Stimulated activated CD8-positive, alpha-beta memory T cell treated with anti-CD3 and anti-CD28 coated beads, Interleukin-12 subunit alpha, Interleukin-12 subunit beta, amount 100 ng/mL, for 1 hour (primary cell): Measurements from ENCODE around the gene ZBTB20.
A peak's percentile ranks its signal among the peaks of the same experiment; 100 is the strongest.

Experiments
- DNase-seq: peaks from one replicate; pipeline ENCODE4 v3.0.0-alpha.2; 2020; ENCODE audit warnings: low read depth

The ZBTB20 gene

GRCh38 chr3:114328345-114328744 is 818.7 kb downstream of the ZBTB20 start:
- no peak for DNase-seq

GRCh38 chr3:114327665-114328064 is 819.4 kb downstream of the ZBTB20 start:
- no peak for DNase-seq

- DNase-seq, result no peak
Observed at GRCh38 chr3:114323546-114324254, 823.4 kb downstream of the ZBTB20 start.

GRCh38 chr3:114320246-114320645 is 826.8 kb downstream of the ZBTB20 start:
- DNase-seq, result no peak

- no peak for DNase-seq
Observed at GRCh38 chr3:114319453-114319852, 827.6 kb downstream of the ZBTB20 start.

- DNase-seq, result no peak
Observed at GRCh38 chr3:114318295-114318694, 828.8 kb downstream of the ZBTB20 start.

GRCh38 chr3:114314282-114314681 is 832.8 kb downstream of the ZBTB20 start:
- DNase-seq, result no peak

- DNase-seq, result no peak
Observed at GRCh38 chr3:114313426-114313825, 833.7 kb downstream of the ZBTB20 start.

GRCh38 chr3:114310695-114311094 is 836.4 kb downstream of the ZBTB20 start:
- DNase-seq, result no peak

GRCh38 chr3:114308830-114309229 is 838.3 kb downstream of the ZBTB20 start:
- peak; percentile 40 for DNase-seq

- DNase-seq, result no peak
Observed at GRCh38 chr3:114308377-114308776, 838.7 kb downstream of the ZBTB20 start.

GRCh38 chr3:114307832-114308231 is 839.3 kb downstream of the ZBTB20 start:
- no peak for DNase-seq

GRCh38 chr3:114307222-114307830 is 839.8 kb downstream of the ZBTB20 start:
- no peak for DNase-seq

GRCh38 chr3:114299941-114300624 is 847.0 kb downstream of the ZBTB20 start:
- no peak for DNase-seq

GRCh38 chr3:114299421-114299820 is 847.7 kb downstream of the ZBTB20 start:
- DNase-seq, result no peak

GRCh38 chr3:114295946-114296345 is 851.1 kb downstream of the ZBTB20 start:
- no peak for DNase-seq

- no peak for DNase-seq
Observed at GRCh38 chr3:114294940-114295480, 852.1 kb downstream of the ZBTB20 start.

- no peak for DNase-seq
Observed at GRCh38 chr3:114293838-114294535, 853.1 kb downstream of the ZBTB20 start, which contains the start of gene TIGIT. TSS of gene TIGIT (plus strand) at chr3:114294028. CDS start at chr3:114294062, 34 bp downstream.

- DNase-seq, result peak; percentile 85
Observed at GRCh38 chr3:114290911-114291901, 855.9 kb downstream of the ZBTB20 start.

GRCh38 chr3:114286266-114286665 is 860.8 kb downstream of the ZBTB20 start:
- no peak for DNase-seq

- DNase-seq, result no peak
Observed at GRCh38 chr3:114285648-114286230, 861.3 kb downstream of the ZBTB20 start.
